Heart right ventricle (tissue), 16 donors: Measurements from ENCODE around the gene SKAP2. TPM values are rescaled to one million over a fixed set of nuclear protein-coding genes. Genes with fewer than 3 reads are reported as not detected.
A peak's percentile ranks its signal among the peaks of the same experiment; 100 is the strongest.

Source experiments
- ATAC-seq, 8 donors: fragments of 200-7000 bp; cut with Tn5 transposase; one replicate each; pipeline ENCODE4 v1.9.1; 2020; ENCODE audit warnings: mild to moderate bottlenecking in 8 of 8, moderate library complexity in 8 of 8, moderate number of reproducible peaks in 1 of 8
- DNase-seq, 2 donors: peaks; one replicate each; pipeline ENCODE4 v3.0.0-alpha.2; 2020
- H3K27ac ChIP-seq, 10 donors: fragments of 200-600 bp; sonication (generic) in 2 of 10; one replicate each; pipeline versions ENCODE4 v1.5.0 to v1.8.0; 2020 to 2022; ENCODE audit warnings: mild to moderate bottlenecking in 3 of 10
- H3K27me3 ChIP-seq, 7 donors: fragments of 200-600 bp; one replicate each; pipeline ENCODE4 v1.8.0; 2021 to 2022; ENCODE audit warnings: mild to moderate bottlenecking in 2 of 7
- H3K36me3 ChIP-seq, 9 donors: fragments of 200-600 bp; sonication (generic) in 1 of 9; one replicate each; pipeline versions ENCODE4 v1.5.0 to v1.8.0; 2020 to 2022; ENCODE audit warnings: mild to moderate bottlenecking in 2 of 9
- H3K4me1 ChIP-seq, 9 donors: fragments of 200-600 bp; sonication (generic) in 1 of 9; one replicate each; pipeline versions ENCODE4 v1.5.0 to v1.8.0; 2020 to 2022; ENCODE audit warnings: mild to moderate bottlenecking in 4 of 9
- H3K4me3 ChIP-seq, 10 donors: fragments of 200-600 bp; sonication (generic) in 2 of 10; one replicate each; pipeline versions ENCODE4 v1.5.0 to v1.8.0; 2020 to 2022; ENCODE audit warnings: mild to moderate bottlenecking in 7 of 10, moderate library complexity in 2 of 10
- H3K9me3 ChIP-seq, 11 donors: fragments of 200-600 bp in 10 of 11; sonication (generic) in 2 of 11; one replicate each; pipeline versions ENCODE4 v1.5.0 to v1.8.0; 2013 to 2022; ENCODE audit warnings: mild to moderate bottlenecking in 2 of 11, control low read depth in 1 of 11, moderate library complexity in 1 of 11
- WGBS, 2 donors: extraction: QIAGEN DNeasy Blood & Tissue Kit; methylation state at CpG; one replicate each; pipeline ENCODE4 v1.1.7; 2013; ENCODE audit warnings: inconsistent platforms in 1 of 2; 5-methylcytosine and 5-hydroxymethylcytosine counted together
- intact Hi-C, 10 donors: fragments of 100-400 bp; cut with DNase I; formaldehyde crosslinking; loops; one replicate each; pipeline versions ENCODE4 v1.11.1 to v1.14.2; 2022
- polyA plus RNA-seq, 2 donors: library from polyadenylated mRNA; stranded (reverse); fragments of 200-250 nt; gene quantifications; one replicate each; pipeline ENCODE4 v1.2.3, GENCODE V29; 2013
- total RNA-seq, 10 donors: library from RNA; stranded (reverse); fragmentation: NEBNext Ultra II Directional in 3 of 10; extraction: Animal tissue kit (Norgen Biotek cat#: 25700) in 3 of 10; gene quantifications; one replicate each; pipeline versions ENCODE4 v1.2.1 to v1.2.4, GENCODE V29; 2021 to 2023
- TF ChIP-seq, protein P1 (sequence below), 9 donors: fragments of 200-600 bp; sonication (generic) in 2 of 9; IDR thresholded peaks; one replicate each; pipeline versions ENCODE4 v1.5.0 to v1.8.0; 2021 to 2022; ENCODE audit warnings: antibody characterized with exemption in 9 of 9, mild to moderate bottlenecking in 5 of 9, moderate library complexity in 1 of 9
- donor health status: Arrhythmogenic right ventricular cardiomyopathy.
- donor health status: ischemic (EF 13 %, LVEDD 7.1; RV severe dilation, severe dysfunction).
- donor health status: healthy with polysubstance abuse.
- donor health status: DM: no; HTN: yes; CAD: no.
- donor health status: DM: no; HTN: no; CAD: no.
- donor health status: ischemic (EF 25% LVEDD 6.9; RV normal size, moderate dysfunction).
- donor health status: ischemic (EF 25% LVEDD 5.7; RV mildly dilated, moderate dysfunction).
- donor health status: healthy.
- donor health status: DM: yes; HTN: yes; CAD: no.
- donor health status: Ischemic cardiomyopathy.
- donor health status: ischemic (EF 35%, LVEDD 5.7; RV mildly dilated, moderate dysfunction).
- donor health status: nonischemic (EF 11% LVEDD 7.7; RV severe dilation, severe dysfunction).
- donor health status: DM: yes; HTN: yes; CAD: no.
- donor health status: PGD.
- donor health status: ischemic (EF 29% LVEDD 5.4; RV normal size, mild dysfunction).
- donor health status: nonischemic (EF 23%, LVEDD 6.1; RV moderate dilation, normal function).

Gene SKAP2
- total and polyA plus RNA-seq, 12 donors: 1.9 to 12.3 (median 4.6) TPM

DNA sequence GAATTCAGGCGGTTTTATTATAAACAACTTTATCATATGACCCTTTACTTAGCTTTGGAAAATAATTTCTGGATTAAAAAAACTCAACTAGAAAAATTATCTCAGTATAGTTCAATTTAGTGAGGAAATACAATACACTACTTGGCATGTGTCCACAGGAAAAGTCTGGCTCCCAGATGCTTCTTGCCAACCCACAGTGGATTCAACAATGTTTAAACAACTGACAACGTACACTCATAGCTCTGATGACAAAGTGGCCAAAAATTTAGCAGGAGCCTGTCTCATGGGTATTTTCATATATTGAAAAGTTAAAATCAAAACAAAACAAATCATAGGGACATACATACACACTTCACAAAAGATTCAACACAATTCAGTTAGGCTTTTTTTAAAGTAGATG, 158.8 kb downstream of the SKAP2 start:
- Histone ChIP-seq H3K27me3 (peaks cover 0 to 5% (median 0%) of the 10 kb centered on the region in 7 donors), H3K27ac (no peak overlapping the region), H3K36me3 (no peaks in the 10 kb centered on the region), H3K9me3 (no peaks in the 10 kb centered on the region), H3K4me1 (peaks cover 0 to 10% (median 0%) of the 10 kb centered on the region in 9 donors), H3K4me3 (no peak overlapping the region)
- 30 to 37% methylated on average over 2 of the region's 2 CpGs for WGBS, 2 donors
- DNase-seq (peak in 1 of 2 donors; percentile 9), ATAC-seq (peak in 1 of 8 donors; percentile 27)
- intact Hi-C loops: no loop called here
- TF ChIP-seq, protein P1, sequence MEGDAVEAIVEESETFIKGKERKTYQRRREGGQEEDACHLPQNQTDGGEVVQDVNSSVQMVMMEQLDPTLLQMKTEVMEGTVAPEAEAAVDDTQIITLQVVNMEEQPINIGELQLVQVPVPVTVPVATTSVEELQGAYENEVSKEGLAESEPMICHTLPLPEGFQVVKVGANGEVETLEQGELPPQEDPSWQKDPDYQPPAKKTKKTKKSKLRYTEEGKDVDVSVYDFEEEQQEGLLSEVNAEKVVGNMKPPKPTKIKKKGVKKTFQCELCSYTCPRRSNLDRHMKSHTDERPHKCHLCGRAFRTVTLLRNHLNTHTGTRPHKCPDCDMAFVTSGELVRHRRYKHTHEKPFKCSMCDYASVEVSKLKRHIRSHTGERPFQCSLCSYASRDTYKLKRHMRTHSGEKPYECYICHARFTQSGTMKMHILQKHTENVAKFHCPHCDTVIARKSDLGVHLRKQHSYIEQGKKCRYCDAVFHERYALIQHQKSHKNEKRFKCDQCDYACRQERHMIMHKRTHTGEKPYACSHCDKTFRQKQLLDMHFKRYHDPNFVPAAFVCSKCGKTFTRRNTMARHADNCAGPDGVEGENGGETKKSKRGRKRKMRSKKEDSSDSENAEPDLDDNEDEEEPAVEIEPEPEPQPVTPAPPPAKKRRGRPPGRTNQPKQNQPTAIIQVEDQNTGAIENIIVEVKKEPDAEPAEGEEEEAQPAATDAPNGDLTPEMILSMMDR (IDR thresholded peaks at IDR 0.05): no peak

DNA sequence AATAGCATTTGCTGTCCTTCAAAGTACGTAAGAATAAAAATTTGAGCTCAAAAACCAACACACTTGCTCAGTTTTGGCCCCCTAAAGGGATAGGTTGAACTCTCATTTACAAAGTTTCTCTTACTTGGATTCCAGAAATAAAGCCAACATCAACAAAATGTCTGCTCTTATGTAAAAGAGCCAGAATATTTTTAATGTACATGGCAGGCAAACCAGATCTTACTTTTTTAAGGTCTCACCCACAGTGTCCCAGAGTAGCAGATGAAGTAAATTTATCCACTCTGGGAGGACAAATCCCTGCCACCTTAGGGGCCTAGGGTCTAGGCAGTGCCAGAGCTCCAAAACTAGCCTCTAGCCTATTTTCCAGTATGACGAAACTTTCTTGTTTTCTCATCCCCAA, 159.6 kb downstream of the SKAP2 start:
- intact Hi-C loops: no loop called here
- DNase-seq (no peak), ATAC-seq (peak in 1 of 8 donors; percentile 16)
- Histone ChIP-seq H3K4me3 (no peak overlapping the region), H3K27ac (no peak overlapping the region), H3K4me1 (peaks cover 0 to 10% (median 0%) of the 10 kb centered on the region in 9 donors), H3K9me3 (no peaks in the 10 kb centered on the region), H3K36me3 (no peaks in the 10 kb centered on the region), H3K27me3 (peaks cover 0 to 7% (median 0%) of the 10 kb centered on the region in 7 donors)
- 79 to 87% methylated on average over 2 of the region's 2 CpGs for WGBS, 2 donors
- TF ChIP-seq, protein P1 (IDR thresholded peaks at IDR 0.05): no peak

DNA sequence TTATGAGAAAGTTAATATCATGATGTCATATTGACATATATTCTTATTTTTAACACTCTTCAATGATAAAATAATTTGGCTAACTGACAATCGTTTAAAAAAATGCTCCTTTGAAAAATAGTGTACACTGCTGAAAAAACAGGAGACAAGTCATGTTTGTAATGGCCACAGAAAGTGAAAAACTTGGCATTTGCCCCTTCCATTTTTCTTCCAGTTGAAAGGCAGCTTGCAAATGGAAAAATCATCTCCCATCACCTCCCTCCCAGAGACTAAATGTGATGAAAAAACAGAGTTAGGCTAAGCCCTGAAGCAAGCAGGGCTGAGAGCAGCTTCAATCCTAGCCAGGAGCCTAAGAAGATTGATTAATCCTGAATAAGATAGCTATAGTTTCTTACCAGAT, 160.4 kb downstream of the SKAP2 start:
- DNase-seq (no peak), ATAC-seq (no peak)
- TF ChIP-seq, protein P1 (IDR thresholded peaks at IDR 0.05): no peak
- intact Hi-C loops: no loop called here
- no peaks in the 10 kb centered on the region for H3K36me3 ChIP-seq
- peaks cover 0 to 7% (median 0%) of the 10 kb centered on the region in 7 donors for H3K27me3 ChIP-seq
- H3K4me1 ChIP-seq: peaks cover 0 to 10% (median 0%) of the 10 kb centered on the region in 9 donors
- H3K9me3 ChIP-seq: no peaks in the 10 kb centered on the region
- H3K27ac ChIP-seq: no peak overlapping the region
- H3K4me3 ChIP-seq: no peak overlapping the region
- WGBS, 2 donors: 58 to 72% methylated on average over 1 of the region's 1 CpG

DNA sequence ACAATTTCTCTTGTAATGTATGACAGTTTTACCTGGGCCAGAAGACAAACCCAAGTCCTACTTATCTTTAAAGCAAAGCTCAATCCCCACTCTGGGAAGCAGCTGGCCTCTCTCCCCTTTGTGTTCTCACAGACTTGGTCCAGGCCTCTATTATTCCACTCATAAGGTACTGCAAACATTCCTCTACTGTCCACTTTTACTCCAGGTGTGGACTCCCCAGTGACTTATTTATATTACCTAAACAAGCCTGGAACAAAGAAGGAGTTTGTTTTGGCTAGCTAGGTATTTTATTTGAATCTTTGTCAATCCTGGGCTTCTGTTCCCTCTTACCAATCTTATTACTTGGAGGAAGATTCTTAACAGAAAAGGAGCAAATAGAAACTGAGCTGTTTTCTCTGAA, 163.5 kb downstream of the SKAP2 start:
- Histone ChIP-seq H3K4me3 (no peak overlapping the region), H3K36me3 (no peaks in the 10 kb centered on the region), H3K27ac (no peak overlapping the region), H3K9me3 (no peaks in the 10 kb centered on the region), H3K27me3 (peaks cover 0 to 18% (median 3%) of the 10 kb centered on the region in 7 donors), H3K4me1 (peaks cover 0 to 10% (median 0%) of the 10 kb centered on the region in 9 donors)
- TF ChIP-seq, protein P1 (IDR thresholded peaks at IDR 0.05): no peak
- intact Hi-C loops: no loop called here
- DNase-seq: no peak
- no peak for ATAC-seq
